ENCODE results near the gene ATXN7L3. TPM values are rescaled to one million over a fixed set of nuclear protein-coding genes. Genes with fewer than 3 reads are reported as not detected.

ATXN7L3 gene
- total RNA-seq, 2 experiments from 2014 or later = 116 to 120 TPM

GRCh38 chr17:44187131-44187899 lies 12.4 kb downstream of the ATXN7L3 start:
- Mint-ChIP-seq H3K4me1 (ENCODE audit: low read depth) (peaks cover 40% of the 10 kb centered on the region), H3K27me3 (ENCODE audit: low read depth) (no peaks in the 10 kb centered on the region)
- ATAC-seq = peak; percentile 66

GRCh38 chr17:44186307-44187130 lies 13.2 kb downstream of the ATXN7L3 start, which contains the start of gene TMUB2:
TMUB2 (plus strand) TSS chr17:44186972; CDS start chr17:44187709, 737 bp downstream.
- Mint-ChIP-seq H3K4me1 (ENCODE audit: low read depth) (peaks cover 44% of the 10 kb centered on the region), H3K4me3 (peak within 1 kb of the TSS; percentile 97), H3K9me3 (ENCODE audit: insufficient read depth) (no peaks in the 10 kb centered on the region), H3K27me3 (ENCODE audit: low read depth) (no peaks in the 10 kb centered on the region), H3K36me3 (ENCODE audit: low read depth) (peaks cover 37% of the 10 kb centered on the region), H3K27ac (peak within 1 kb of the TSS; percentile 100)
- CTCF ChIA-PET = interaction anchor here (0.9 to 4.8 kb wide), 16 partner anchors 12 to 172 kb away, joined by 3 to 27 read pairs (median 6); partner anchors contain the start of genes GRN, HDAC5 and UBTF
- ATAC-seq = peak; percentile 91
- POLR2A ChIA-PET = interaction anchor here (0.7 to 3.0 kb wide), 22 partner anchors 9 to 317 kb away, joined by 3 to 26 read pairs (median 5); partner anchors contain the start of genes ATXN7L3, GPATCH8, GRN and HDAC5
- peak; percentile 100 for DNase-seq

More at GRCh38 chr17:44187131-44187899, 12.4 kb downstream of the ATXN7L3 start:
- POLR2A ChIA-PET = interaction anchor here (0.8 to 3.0 kb wide), 15 partner anchors 8 to 316 kb away, joined by 3 to 26 read pairs (median 7); partner anchors contain the start of genes ATXN7L3, GPATCH8, HDAC5 and UBTF
- no peak for DNase-seq
- CTCF ChIA-PET = interaction anchor here (0.9 to 4.8 kb wide), 10 partner anchors 11 to 167 kb away, joined by 4 to 27 read pairs (median 14); partner anchors contain the start of genes GRN and HDAC5
- no peaks in the 10 kb centered on the region for H3K9me3 Mint-ChIP-seq (ENCODE audit: insufficient read depth)
- H3K27ac Mint-ChIP-seq = peak overlapping the region; percentile 100
- H3K4me3 Mint-ChIP-seq = peak overlapping the region; percentile 97
- peaks cover 30% of the 10 kb centered on the region for H3K36me3 Mint-ChIP-seq (ENCODE audit: low read depth)

GRCh38 chr17:44184212-44184810 lies 15.4 kb downstream of the ATXN7L3 start:
- Mint-ChIP-seq H3K27ac (no peak overlapping the region), H3K27me3 (ENCODE audit: low read depth) (no peaks in the 10 kb centered on the region)

GRCh38 chr17:44183024-44183423 lies 16.7 kb downstream of the ATXN7L3 start:
- DNase-seq (no peak), ATAC-seq (no peak)
- H3K36me3 Mint-ChIP-seq (ENCODE audit: low read depth) = peaks cover 28% of the 10 kb centered on the region
- ChIA-PET CTCF (interaction anchor here (1.5 to 4.8 kb wide), 2 partner anchors 15 to 27 kb away, joined by 3 to 27 read pairs; no protein-coding TSS in a partner anchor), POLR2A (interaction anchor here (0.6 kb wide), 1 partner anchor 52 kb away, joined by 3 read pairs; no protein-coding TSS in a partner anchor)
- no peak overlapping the region for H3K27ac Mint-ChIP-seq
- no peak overlapping the region for H3K4me3 Mint-ChIP-seq
- no peaks in the 10 kb centered on the region for H3K27me3 Mint-ChIP-seq (ENCODE audit: low read depth)
- H3K4me1 Mint-ChIP-seq (ENCODE audit: low read depth) = peaks cover 34% of the 10 kb centered on the region
- no peaks in the 10 kb centered on the region for H3K9me3 Mint-ChIP-seq (ENCODE audit: insufficient read depth)

More at GRCh38 chr17:44184212-44184810, 15.4 kb downstream of the ATXN7L3 start:
- H3K9me3 Mint-ChIP-seq (ENCODE audit: insufficient read depth) = no peaks in the 10 kb centered on the region
- ChIA-PET POLR2A (interaction anchor here (1.0 to 2.1 kb wide), 4 partner anchors 10 to 18 kb away, joined by 3 to 6 read pairs (median 4); no protein-coding TSS in a partner anchor), CTCF (interaction anchor here (1.0 to 4.8 kb wide), 12 partner anchors 16 to 240 kb away, joined by 3 to 27 read pairs (median 6); partner anchors contain the start of genes GRN and HDAC5)
- DNase-seq = no peak
- peak overlapping the region; percentile 15 for H3K4me3 Mint-ChIP-seq
- peaks cover 44% of the 10 kb centered on the region for H3K4me1 Mint-ChIP-seq (ENCODE audit: low read depth)
- H3K36me3 Mint-ChIP-seq (ENCODE audit: low read depth) = peaks cover 26% of the 10 kb centered on the region
- ATAC-seq = no peak

GRCh38 chr17:44178133-44178532 lies 21.6 kb downstream of the ATXN7L3 start:
- ChIA-PET POLR2A (no interaction called here), CTCF (no interaction called here)
- Mint-ChIP-seq H3K9me3 (ENCODE audit: insufficient read depth) (no peaks in the 10 kb centered on the region), H3K4me3 (no peak overlapping the region), H3K4me1 (ENCODE audit: low read depth) (peaks cover 9% of the 10 kb centered on the region), H3K36me3 (ENCODE audit: low read depth) (peaks cover 31% of the 10 kb centered on the region), H3K27ac (no peak overlapping the region), H3K27me3 (ENCODE audit: low read depth) (no peaks in the 10 kb centered on the region)
- ATAC-seq = no peak
- DNase-seq = no peak

- Mint-ChIP-seq H3K4me3 (no peak overlapping the region), H3K36me3 (ENCODE audit: low read depth) (peaks cover 31% of the 10 kb centered on the region), H3K27ac (no peak overlapping the region), H3K27me3 (ENCODE audit: low read depth) (no peaks in the 10 kb centered on the region), H3K9me3 (ENCODE audit: insufficient read depth) (no peaks in the 10 kb centered on the region), H3K4me1 (ENCODE audit: low read depth) (peaks cover 5% of the 10 kb centered on the region)
- ATAC-seq (peak; percentile 11), DNase-seq (no peak)
- ChIA-PET POLR2A (no interaction called here), CTCF (no interaction called here)
Observed at GRCh38 chr17:44177640-44178039, 22.0 kb downstream of the ATXN7L3 start.

GRCh38 chr17:44176671-44177501 lies 22.8 kb downstream of the ATXN7L3 start:
- Mint-ChIP-seq H3K9me3 (ENCODE audit: insufficient read depth) (no peaks in the 10 kb centered on the region), H3K27ac (no peak overlapping the region), H3K4me3 (no peak overlapping the region), H3K36me3 (ENCODE audit: low read depth) (peaks cover 27% of the 10 kb centered on the region), H3K4me1 (ENCODE audit: low read depth) (peaks cover 4% of the 10 kb centered on the region), H3K27me3 (ENCODE audit: low read depth) (no peaks in the 10 kb centered on the region)
- no peak for DNase-seq
- POLR2A ChIA-PET = no interaction called here
- CTCF ChIA-PET = interaction anchor here (1.0 to 1.1 kb wide), 2 partner anchors 26 to 33 kb away, joined by 3 read pairs; no protein-coding TSS in a partner anchor
- ATAC-seq = peak; percentile 19

GRCh38 chr17:44176257-44176656 lies 23.4 kb downstream of the ATXN7L3 start:
- Mint-ChIP-seq H3K27ac (no peak overlapping the region), H3K9me3 (ENCODE audit: insufficient read depth) (no peaks in the 10 kb centered on the region), H3K4me3 (no peak overlapping the region), H3K4me1 (ENCODE audit: low read depth) (no peaks in the 10 kb centered on the region), H3K36me3 (ENCODE audit: low read depth) (peaks cover 23% of the 10 kb centered on the region), H3K27me3 (ENCODE audit: low read depth) (no peaks in the 10 kb centered on the region)
- no peak for DNase-seq
- no peak for ATAC-seq
- ChIA-PET POLR2A (no interaction called here), CTCF (interaction anchor here (1.0 to 1.1 kb wide), 2 partner anchors 26 to 34 kb away, joined by 3 read pairs; no protein-coding TSS in a partner anchor)

GRCh38 chr17:44174427-44174826 lies 25.3 kb downstream of the ATXN7L3 start:
- Mint-ChIP-seq H3K27me3 (ENCODE audit: low read depth) (no peaks in the 10 kb centered on the region), H3K36me3 (ENCODE audit: low read depth) (peaks cover 23% of the 10 kb centered on the region)

GRCh38 chr17:44171931-44172455 lies 27.7 kb downstream of the ATXN7L3 start:
- Mint-ChIP-seq H3K27ac (no peak overlapping the region), H3K4me1 (ENCODE audit: low read depth) (peaks cover 7% of the 10 kb centered on the region), H3K36me3 (ENCODE audit: low read depth) (peaks cover 15% of the 10 kb centered on the region), H3K4me3 (no peak overlapping the region), H3K27me3 (ENCODE audit: low read depth) (no peaks in the 10 kb centered on the region), H3K9me3 (ENCODE audit: insufficient read depth) (no peaks in the 10 kb centered on the region)
- ChIA-PET POLR2A (interaction anchor here (1.4 to 1.7 kb wide), 2 partner anchors 12 to 14 kb away, joined by 5 read pairs; partner anchors contain the start of gene TMUB2), CTCF (interaction anchor here (0.7 to 1.9 kb wide), 2 partner anchors 14 to 173 kb away, joined by 3 to 7 read pairs; partner anchors contain the start of gene GRN)
- DNase-seq = no peak
- no peak for ATAC-seq

More at GRCh38 chr17:44174427-44174826, 25.3 kb downstream of the ATXN7L3 start:
- H3K27ac Mint-ChIP-seq = no peak overlapping the region
- ChIA-PET CTCF (interaction anchor here (1.3 kb wide), 1 partner anchor 51 kb away, joined by 3 read pairs; the partner anchor contains the start of gene HDAC5), POLR2A (interaction anchor here (1.6 kb wide), 1 partner anchor 11 kb away, joined by 6 read pairs; no protein-coding TSS in a partner anchor)
- ATAC-seq (no peak), DNase-seq (no peak)
- no peaks in the 10 kb centered on the region for H3K4me1 Mint-ChIP-seq (ENCODE audit: low read depth)
- H3K9me3 Mint-ChIP-seq (ENCODE audit: insufficient read depth) = no peaks in the 10 kb centered on the region
- H3K4me3 Mint-ChIP-seq = no peak overlapping the region

Data from activated CD8-positive, alpha-beta T cell treated with anti-CD3 and anti-CD28 coated beads, Interleukin-2, amount 10 ng/mL, durations not matched to agents 7 days and 5 days (primary cell).